CD4-positive, CD25-positive, alpha-beta regulatory T cell (primary cell): ENCODE data around the gene BAHCC1. TPM values are rescaled to one million over a fixed set of nuclear protein-coding genes. Genes with fewer than 3 reads are reported as not detected.

Experiments used
- ATAC-seq, 2 donors: fragments of 150-1000 bp; cut with Tn5 transposase; one replicate each; pipeline ENCODE4 v1.10.0; 2021; ENCODE audit warnings: low read depth in 2 of 2, moderate number of reproducible peaks in 2 of 2, moderate library complexity in 1 of 2
- DNase-seq, 3 donors: peaks; one replicate each; pipeline versions ENCODE4 v3.0.0 to v3.0.0-alpha.2; 2012 to 2022; ENCODE audit warnings: mixed read lengths in 1 of 3
- H3K27ac ChIP-seq: one replicate; pipeline ENCODE4 v1.7.0; 2013; ENCODE audit warnings: mild to moderate bottlenecking, low read length; ENCODE audit not compliant: insufficient read depth, poor library complexity, severe bottlenecking
- H3K27me3 ChIP-seq: one replicate; pipeline ENCODE4 v1.7.0; 2013; ENCODE audit warnings: low read length; ENCODE audit not compliant: control insufficient read depth, insufficient read depth
- H3K36me3 ChIP-seq: one replicate; pipeline ENCODE4 v1.7.0; 2013; ENCODE audit warnings: mild to moderate bottlenecking, low read length, moderate library complexity; ENCODE audit not compliant: control insufficient read depth, insufficient read depth
- H3K4me1 ChIP-seq: 2 replicates; pipeline ENCODE4 v1.7.0; 2013; ENCODE audit warnings: mild to moderate bottlenecking, low read length; ENCODE audit not compliant: insufficient read depth, control insufficient read depth, poor library complexity, severe bottlenecking
- H3K4me3 ChIP-seq: one replicate; pipeline ENCODE4 v1.7.0; 2013; ENCODE audit warnings: low read depth, mild to moderate bottlenecking, low read length, moderate library complexity
- H3K9me3 ChIP-seq, 2 experiments: 1 replicate in 1 of 2; 2 replicates in 1 of 2; pipeline ENCODE4 v1.7.0; 2013; ENCODE audit warnings: low read length in 2 of 2, mild to moderate bottlenecking in 1 of 2, moderate library complexity in 1 of 2; ENCODE audit not compliant: control insufficient read depth in 2 of 2
- H3K27ac Mint-ChIP-seq, 3 donors: one replicate each; pipeline ENCODE4 v1.8.0; 2020 to 2022; ENCODE audit warnings: mild to moderate bottlenecking in 3 of 3, mixed read lengths in 3 of 3, moderate library complexity in 2 of 3
- H3K27me3 Mint-ChIP-seq: one replicate; pipeline ENCODE4 v1.8.0; 2022; ENCODE audit warnings: mild to moderate bottlenecking, mixed read lengths
- H3K36me3 Mint-ChIP-seq: one replicate; pipeline ENCODE4 v1.8.0; 2020; ENCODE audit warnings: mixed read lengths
- H3K4me1 Mint-ChIP-seq, 4 donors: one replicate each; pipeline ENCODE4 v1.8.0; 2020 to 2022; ENCODE audit warnings: mixed read lengths in 4 of 4, mild to moderate bottlenecking in 1 of 4
- H3K4me3 Mint-ChIP-seq, 4 donors: one replicate each; pipeline ENCODE4 v1.8.0; 2020 to 2022; ENCODE audit warnings: mild to moderate bottlenecking in 4 of 4, mixed read lengths in 4 of 4, moderate library complexity in 3 of 4
- H3K9me3 Mint-ChIP-seq, 7 donors: one replicate each; pipeline ENCODE4 v1.8.0; 2020 to 2022; ENCODE audit warnings: mixed read lengths in 7 of 7, mild to moderate bottlenecking in 3 of 7, moderate library complexity in 2 of 7
- polyA plus RNA-seq, 4 donors: library from polyadenylated mRNA; unstranded; fragments of 300-500 nt; fragmentation: Illumina TruSeq; gene quantifications; one replicate each; pipeline ENCODE4 v1.2.3, GENCODE V29; 2021
- total RNA-seq: library from RNA; stranded (reverse); gene quantifications from one replicate; pipeline ENCODE4 v1.2.3, GENCODE V29; 2022

BAHCC1 gene
- total and polyA plus RNA-seq, 5 donors from 2014 or later = 0.54 TPM; not detected in 4

DNA sequence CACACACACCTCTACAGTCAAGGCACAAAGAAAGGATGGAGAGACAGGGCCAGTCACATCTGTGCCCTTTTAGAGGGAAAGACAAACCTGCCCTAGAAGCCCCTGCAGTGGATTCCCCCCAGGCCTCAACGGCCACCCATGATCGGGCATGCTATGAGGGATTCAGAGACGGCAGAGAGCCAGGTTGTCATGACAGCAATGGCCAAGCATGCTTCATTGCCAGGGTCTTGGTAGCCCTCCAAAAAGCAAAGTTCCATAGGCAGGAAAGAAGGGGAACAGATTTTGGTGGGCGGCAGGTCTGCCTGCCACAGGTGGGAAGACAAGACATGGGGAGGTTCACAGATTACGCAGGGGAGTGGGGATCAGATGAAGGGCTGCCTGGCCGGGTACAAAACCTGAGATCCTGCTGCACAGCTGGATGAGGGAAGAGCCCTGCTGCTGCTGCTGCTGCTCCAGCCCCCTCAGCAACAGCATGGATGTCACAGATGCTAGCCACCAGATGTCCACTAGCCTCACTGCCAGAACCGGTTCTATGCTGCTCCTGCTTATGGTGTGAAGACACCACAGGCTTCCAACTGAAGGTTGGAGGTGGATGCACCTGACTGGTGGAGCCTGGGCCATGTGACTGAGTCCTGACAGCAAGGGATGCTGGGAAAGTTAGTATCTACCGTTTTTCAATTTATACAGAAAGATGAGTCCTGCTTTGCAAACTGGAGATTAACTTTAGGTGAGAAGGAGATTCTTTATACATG, 99.5 kb downstream of the BAHCC1 start:
- no peak for ATAC-seq
- no peaks in the 10 kb centered on the region for H3K36me3 Mint-ChIP-seq

DNA sequence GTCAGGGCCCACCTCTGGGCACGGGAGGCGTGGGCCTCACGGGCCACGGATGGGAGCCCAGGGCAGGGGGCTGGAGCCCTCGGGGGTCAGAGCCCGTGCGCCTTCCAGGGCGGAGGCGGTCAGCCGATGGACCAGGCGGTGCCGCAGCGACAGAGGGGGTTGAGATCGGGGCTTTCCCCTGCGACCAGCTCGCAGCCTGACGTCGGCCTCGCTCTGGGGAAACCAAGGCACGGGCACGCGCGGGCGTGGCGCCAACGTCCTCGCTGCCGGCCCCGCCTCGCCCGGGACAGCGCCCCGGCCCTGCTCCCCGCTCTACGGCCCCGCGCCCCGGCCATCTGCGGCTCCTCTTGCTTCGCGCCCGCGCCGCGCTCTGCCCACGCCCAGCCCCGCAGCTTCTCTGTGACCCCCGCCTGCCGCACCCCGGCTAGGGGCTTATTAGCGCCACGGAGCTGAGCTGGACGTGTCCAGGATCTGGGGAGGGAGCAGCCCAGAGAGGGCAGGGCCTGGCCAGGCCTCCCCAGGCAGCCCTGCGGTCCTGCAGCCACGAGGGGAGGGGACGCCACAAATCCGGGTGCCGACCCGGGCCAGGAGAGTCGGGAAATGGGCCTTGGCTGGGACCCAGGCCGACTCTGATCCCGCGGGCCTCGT, 103.8 kb downstream of the BAHCC1 start:
- peaks cover 30% of the 10 kb centered on the region for H3K27me3 Mint-ChIP-seq
- Histone ChIP-seq H3K27me3 (no peaks in the 10 kb centered on the region), H3K36me3 (no peaks in the 10 kb centered on the region), H3K4me1 (no peaks in the 10 kb centered on the region), H3K27ac (no peak overlapping the region), H3K4me3 (no peak overlapping the region), H3K9me3 (no peaks in the 10 kb centered on the region)
- H3K4me3 Mint-ChIP-seq = no peak overlapping the region
- no peaks in the 10 kb centered on the region for H3K36me3 Mint-ChIP-seq
- H3K27ac Mint-ChIP-seq = no peak overlapping the region
- H3K4me1 Mint-ChIP-seq = no peaks in the 10 kb centered on the region
- ATAC-seq (no peak), DNase-seq (no peak)
- H3K9me3 Mint-ChIP-seq = no peaks in the 10 kb centered on the region

More for the DNA sequence above, 99.5 kb downstream of the BAHCC1 start:
- no peak overlapping the region for H3K27ac ChIP-seq
- no peak overlapping the region for H3K4me3 Mint-ChIP-seq
- H3K9me3 Mint-ChIP-seq = no peaks in the 10 kb centered on the region
- peaks cover 0 to 3% (median 0%) of the 10 kb centered on the region in 4 donors for H3K4me1 Mint-ChIP-seq
- no peaks in the 10 kb centered on the region for H3K36me3 ChIP-seq
- peak in 1 of 3 donors; percentile 43 for DNase-seq
- no peak overlapping the region for H3K4me3 ChIP-seq
- H3K27ac Mint-ChIP-seq = no peak overlapping the region
- H3K9me3 ChIP-seq = no peaks in the 10 kb centered on the region
- peaks cover 19% of the 10 kb centered on the region for H3K27me3 Mint-ChIP-seq
- no peaks in the 10 kb centered on the region for H3K27me3 ChIP-seq
- H3K4me1 ChIP-seq = no peaks in the 10 kb centered on the region

DNA sequence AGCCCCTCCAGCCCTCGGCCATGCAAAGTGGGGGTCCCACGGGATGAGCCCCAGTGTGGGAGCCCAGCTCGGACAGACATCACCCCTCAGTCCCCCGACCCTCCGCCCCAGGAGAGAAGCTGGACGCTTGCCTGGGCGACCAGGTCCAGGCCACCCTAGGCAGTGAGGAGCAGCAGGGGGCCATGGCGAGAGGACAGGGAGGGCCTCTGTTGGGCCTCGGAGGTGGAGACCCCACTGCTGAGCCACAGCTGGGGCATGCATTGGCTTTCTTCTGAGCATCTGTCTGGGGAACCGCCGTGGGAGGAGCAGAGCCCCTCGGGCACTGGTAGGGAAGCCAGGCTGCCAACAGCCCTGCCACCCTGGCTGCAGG, 104.3 kb downstream of the BAHCC1 start:
- Histone ChIP-seq H3K27ac (no peak overlapping the region), H3K36me3 (no peaks in the 10 kb centered on the region), H3K4me3 (no peak overlapping the region), H3K27me3 (no peaks in the 10 kb centered on the region), H3K4me1 (no peaks in the 10 kb centered on the region), H3K9me3 (no peaks in the 10 kb centered on the region)
- Mint-ChIP-seq H3K9me3 (no peaks in the 10 kb centered on the region), H3K4me1 (no peaks in the 10 kb centered on the region), H3K4me3 (no peak overlapping the region), H3K36me3 (no peaks in the 10 kb centered on the region), H3K27ac (no peak overlapping the region), H3K27me3 (peaks cover 32% of the 10 kb centered on the region)
- DNase-seq = no peak
- no peak for ATAC-seq

DNA sequence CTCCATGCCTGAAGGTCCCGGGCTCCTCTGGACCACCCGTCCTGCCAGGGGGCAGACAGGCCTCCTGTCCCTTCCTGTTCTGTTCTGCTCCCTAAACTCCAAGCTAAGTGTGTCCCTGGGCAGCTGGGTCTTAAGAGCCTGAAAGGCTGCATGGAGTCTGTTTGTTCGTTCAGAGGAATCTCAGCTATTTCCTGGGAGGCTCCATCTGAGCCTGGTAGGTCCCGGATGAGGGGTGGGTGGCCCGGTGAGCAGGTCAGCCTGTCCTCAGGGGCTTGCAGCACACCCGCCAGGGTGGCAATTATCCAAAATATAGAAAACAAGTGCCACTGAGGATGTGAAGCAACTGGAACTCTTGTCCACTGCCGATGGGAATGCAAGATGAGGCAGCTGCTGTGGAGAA, 104.8 kb downstream of the BAHCC1 start:
- no peaks in the 10 kb centered on the region for H3K4me1 Mint-ChIP-seq
- no peaks in the 10 kb centered on the region for H3K9me3 Mint-ChIP-seq
- no peak for DNase-seq

DNA sequence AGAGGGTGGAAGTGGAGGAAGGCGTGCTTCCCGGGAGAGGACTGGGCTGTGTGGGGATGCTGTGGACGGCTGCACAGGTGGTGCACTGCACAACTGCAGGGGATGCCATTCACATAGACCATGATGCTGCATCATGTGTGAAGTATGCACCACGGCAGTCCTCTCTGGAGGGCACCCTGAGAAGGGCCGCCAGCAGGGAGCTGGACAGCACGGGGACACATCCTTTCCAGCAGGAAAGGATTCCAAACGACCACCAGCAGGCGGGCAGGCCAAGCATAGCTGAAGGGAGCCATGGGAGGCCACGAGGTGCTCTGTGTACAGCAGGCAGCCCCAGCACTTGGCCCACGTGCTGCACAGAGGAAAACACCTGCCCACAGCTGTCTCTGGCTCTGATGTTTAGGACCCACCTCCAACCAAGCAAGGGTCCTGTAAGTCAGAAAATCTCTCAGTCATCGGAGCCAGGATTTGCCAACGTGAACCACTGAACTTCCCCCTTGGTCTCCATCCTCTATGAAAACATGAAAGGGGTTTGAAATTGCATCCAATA, 107.3 kb downstream of the BAHCC1 start:
- no peaks in the 10 kb centered on the region for H3K9me3 Mint-ChIP-seq
- peaks cover 21% of the 10 kb centered on the region for H3K27me3 Mint-ChIP-seq
- H3K27ac Mint-ChIP-seq = no peak overlapping the region
- H3K9me3 ChIP-seq = no peaks in the 10 kb centered on the region
- ATAC-seq (no peak), DNase-seq (no peak)
- H3K36me3 ChIP-seq = no peaks in the 10 kb centered on the region
- H3K36me3 Mint-ChIP-seq = no peaks in the 10 kb centered on the region
- no peak overlapping the region for H3K4me3 ChIP-seq
- H3K4me1 Mint-ChIP-seq = peaks cover 0 to 2% (median under 1%) of the 10 kb centered on the region in 4 donors
- no peak overlapping the region for H3K4me3 Mint-ChIP-seq
- peaks cover 1% of the 10 kb centered on the region for H3K4me1 ChIP-seq
- H3K27ac ChIP-seq = no peak overlapping the region
- no peaks in the 10 kb centered on the region for H3K27me3 ChIP-seq

More for the DNA sequence above, 104.8 kb downstream of the BAHCC1 start:
- Histone ChIP-seq H3K36me3 (no peaks in the 10 kb centered on the region), H3K4me3 (no peak overlapping the region), H3K4me1 (no peaks in the 10 kb centered on the region), H3K27ac (no peak overlapping the region), H3K9me3 (no peaks in the 10 kb centered on the region), H3K27me3 (no peaks in the 10 kb centered on the region)
- H3K27ac Mint-ChIP-seq = no peak overlapping the region
- H3K36me3 Mint-ChIP-seq = no peaks in the 10 kb centered on the region
- peaks cover 35% of the 10 kb centered on the region for H3K27me3 Mint-ChIP-seq
- no peak overlapping the region for H3K4me3 Mint-ChIP-seq
- no peak for ATAC-seq

DNA sequence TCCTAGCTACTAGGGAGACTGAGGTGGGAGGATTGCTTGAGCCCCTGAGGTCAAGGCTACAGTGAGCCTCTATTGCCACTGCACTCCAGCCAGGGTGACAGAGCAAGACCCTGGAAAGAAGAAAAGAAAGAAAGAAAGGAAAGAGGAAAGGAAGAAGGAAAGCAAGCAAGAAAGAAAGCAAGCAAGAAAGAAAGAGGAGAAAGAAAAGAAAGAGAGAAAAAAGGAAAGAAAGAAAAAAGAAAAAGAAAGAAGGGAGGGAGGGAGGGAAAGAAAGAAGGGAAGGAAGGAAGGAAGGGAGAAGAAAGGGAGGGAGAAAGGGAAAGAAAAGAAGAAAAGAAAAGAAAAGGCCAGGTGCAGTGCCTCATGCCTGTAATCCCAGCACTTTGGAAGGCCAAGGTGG, 108.4 kb downstream of the BAHCC1 start:
- no peak overlapping the region for H3K27ac Mint-ChIP-seq
- no peaks in the 10 kb centered on the region for H3K27me3 ChIP-seq
- peak overlapping the region in 1 of 4 donors; percentile 84 for H3K4me3 Mint-ChIP-seq

DNA sequence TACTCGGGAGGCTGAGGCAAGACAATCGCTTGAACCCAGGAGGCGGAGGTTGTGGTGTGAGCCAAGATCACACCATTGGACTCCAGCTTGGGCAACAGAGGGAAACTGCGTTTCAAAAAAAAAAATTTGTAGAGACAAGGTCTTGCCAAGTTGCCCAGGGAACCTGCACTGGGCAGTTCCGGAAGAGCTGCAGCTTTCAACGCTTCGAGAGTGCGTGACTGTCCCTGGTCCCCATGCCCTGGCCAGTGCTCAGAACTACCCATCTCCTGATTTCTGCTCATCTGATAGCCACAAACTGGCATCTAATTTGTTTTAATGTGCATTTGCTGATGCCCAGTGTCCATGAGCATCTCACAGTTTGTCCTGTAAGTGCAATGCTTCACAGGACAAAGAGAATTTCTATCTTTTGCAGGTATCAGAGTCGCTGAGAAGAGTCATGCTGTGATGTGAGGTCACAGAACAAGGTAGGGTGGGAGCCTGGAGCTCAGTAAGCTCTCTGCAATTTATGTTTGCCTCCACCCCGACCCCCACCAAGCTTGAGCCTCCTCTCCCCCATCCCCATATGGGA, 113.5 kb downstream of the BAHCC1 start:
- peak overlapping the region; percentile 94 to 99 (median 97) for H3K4me3 Mint-ChIP-seq
- H3K27me3 Mint-ChIP-seq = peaks cover 10% of the 10 kb centered on the region
- peaks cover 5 to 40% (median 22%) of the 10 kb centered on the region in 4 donors for H3K4me1 Mint-ChIP-seq
- Histone ChIP-seq H3K9me3 (no peaks in the 10 kb centered on the region), H3K27me3 (no peaks in the 10 kb centered on the region), H3K4me1 (peaks cover 45% of the 10 kb centered on the region), H3K36me3 (peaks cover 31% of the 10 kb centered on the region), H3K27ac (peak overlapping the region; percentile 78), H3K4me3 (peak overlapping the region; percentile 86)
- peaks cover 36% of the 10 kb centered on the region for H3K36me3 Mint-ChIP-seq
- H3K9me3 Mint-ChIP-seq = peaks cover 0 to 5% (median 0%) of the 10 kb centered on the region in 7 donors
- ATAC-seq (no peak), DNase-seq (no peak)
- H3K27ac Mint-ChIP-seq = peak overlapping the region; percentile 96 to 99 (median 97)

More for the DNA sequence above, 108.4 kb downstream of the BAHCC1 start:
- DNase-seq = no peak
- no peaks in the 10 kb centered on the region for H3K9me3 ChIP-seq
- no peak overlapping the region for H3K4me3 ChIP-seq
- no peak for ATAC-seq
- H3K36me3 ChIP-seq = no peaks in the 10 kb centered on the region
- no peaks in the 10 kb centered on the region for H3K9me3 Mint-ChIP-seq
- H3K36me3 Mint-ChIP-seq = peaks cover under 1% of the 10 kb centered on the region
- H3K27ac ChIP-seq = no peak overlapping the region
- H3K4me1 Mint-ChIP-seq = peaks cover 0 to 10% (median 5%) of the 10 kb centered on the region in 4 donors
- peaks cover 10% of the 10 kb centered on the region for H3K4me1 ChIP-seq
- H3K27me3 Mint-ChIP-seq = peaks cover 17% of the 10 kb centered on the region
